ENCODE measurements around the gene OLA1. TPM values are rescaled to one million over a fixed set of nuclear protein-coding genes. Genes with fewer than 3 reads are reported as not detected.

Gene OLA1
- total RNA-seq, 1 experiment from 2014 or later = 87.8 TPM

DNA sequence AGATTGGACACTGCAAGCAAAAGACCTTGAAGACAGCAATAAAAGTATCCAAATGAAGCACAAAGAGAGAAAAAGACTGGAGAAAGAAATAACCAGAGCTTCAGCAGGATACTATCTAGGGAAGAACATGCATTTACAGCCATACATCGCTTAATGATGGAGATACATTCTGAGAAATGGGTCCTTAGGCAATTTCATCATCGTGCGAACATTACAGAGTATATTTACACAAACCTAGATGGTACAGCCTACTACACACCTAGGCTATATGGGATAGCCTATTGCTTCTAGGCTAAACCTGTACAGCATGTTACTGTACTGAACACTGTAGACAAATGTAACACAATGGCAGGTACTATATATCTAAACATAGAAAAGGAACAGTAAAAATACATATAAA is 11.9 kb downstream of the OLA1 start:
- in situ Hi-C loops (cut with HindIII; ENCODE audit: low pct_unique_long_range_greater_than_20kb, low sequenced_read_pairs) = no loop called here
- DNase-seq (ENCODE audit: low read depth, low spot score) = no peak

DNA sequence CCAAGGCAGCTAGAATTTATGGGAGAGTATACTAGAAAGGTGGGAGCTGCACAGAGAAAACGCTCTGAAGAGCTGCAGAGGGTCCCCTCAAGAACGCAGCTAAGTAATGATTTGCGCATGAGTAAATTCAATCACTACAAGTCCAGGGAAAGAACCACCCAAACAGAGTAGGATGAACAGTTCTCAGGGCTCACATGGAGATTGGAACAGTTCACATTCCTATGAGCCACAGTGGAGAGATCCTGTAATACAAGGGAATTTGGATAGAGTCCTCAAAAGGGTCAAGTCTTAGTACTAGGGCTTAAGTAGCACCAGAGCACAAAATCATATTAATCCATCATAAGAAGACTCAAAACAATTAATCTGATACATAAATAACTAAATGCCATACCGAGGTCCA is 12.7 kb downstream of the OLA1 start:
- DNase-seq (ENCODE audit: low read depth, low spot score) = no peak
- in situ Hi-C loops (cut with HindIII; ENCODE audit: low pct_unique_long_range_greater_than_20kb, low sequenced_read_pairs) = no loop called here

DNA sequence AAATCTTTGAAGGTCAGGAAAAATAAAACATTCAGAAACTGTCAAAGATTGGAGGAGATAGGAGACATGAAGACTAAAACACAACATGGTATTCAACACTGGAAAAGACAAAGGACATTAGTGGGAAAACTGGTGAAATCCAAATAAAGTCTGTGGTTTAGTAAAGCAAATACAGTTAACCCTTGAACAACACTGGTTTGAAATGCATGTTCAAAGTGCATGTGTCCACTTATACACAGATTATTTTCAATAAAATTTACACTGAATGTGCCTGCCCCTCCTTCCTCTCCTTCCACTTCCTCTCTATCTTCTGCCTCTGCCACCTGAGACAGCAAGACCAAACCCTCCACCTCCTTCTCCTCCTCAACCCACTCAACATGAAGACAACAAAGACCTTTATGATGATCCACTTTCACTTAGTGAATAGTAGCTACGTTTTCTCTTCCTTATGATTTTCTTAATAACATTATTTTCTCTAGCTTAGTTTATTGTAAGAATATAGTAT is 14.5 kb downstream of the OLA1 start:
- in situ Hi-C loops (cut with HindIII; ENCODE audit: low pct_unique_long_range_greater_than_20kb, low sequenced_read_pairs) = no loop called here
- no peak for DNase-seq (ENCODE audit: low read depth, low spot score)

- in situ Hi-C loops (cut with HindIII; ENCODE audit: low pct_unique_long_range_greater_than_20kb, low sequenced_read_pairs) = no loop called here
- DNase-seq (ENCODE audit: low read depth, low spot score) = no peak
Observed at GRCh38 chr2:174227748-174228147, 20.6 kb downstream of the OLA1 start.

- in situ Hi-C loops (cut with HindIII; ENCODE audit: low pct_unique_long_range_greater_than_20kb, low sequenced_read_pairs) = no loop called here
- DNase-seq (ENCODE audit: low read depth, low spot score) = no peak
Observed at GRCh38 chr2:174224665-174225288, 23.6 kb downstream of the OLA1 start.

- in situ Hi-C loops (cut with HindIII; ENCODE audit: low pct_unique_long_range_greater_than_20kb, low sequenced_read_pairs) = no loop called here
- DNase-seq (ENCODE audit: low read depth, low spot score) = no peak
Observed at GRCh38 chr2:174224125-174224524, 24.2 kb downstream of the OLA1 start.

DNA sequence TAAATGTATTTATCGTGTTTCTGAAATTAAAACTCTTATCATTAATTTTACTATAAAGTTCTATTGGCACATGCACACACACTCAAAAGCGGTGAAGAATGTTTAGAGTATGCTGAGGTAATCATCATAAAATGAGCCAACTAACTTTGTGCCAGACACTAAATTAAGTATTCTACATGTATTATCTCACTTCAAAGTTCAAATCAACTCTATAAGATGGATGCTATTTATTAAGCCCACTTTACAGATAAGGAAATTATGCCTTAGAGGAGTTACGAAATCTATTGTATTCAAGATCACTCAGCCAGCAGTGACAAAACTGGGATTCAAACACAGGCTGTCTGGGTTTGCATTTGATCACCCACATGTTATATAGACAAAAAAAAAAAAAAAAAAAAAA is 24.9 kb downstream of the OLA1 start:
- DNase-seq (ENCODE audit: low read depth, low spot score) = no peak
- in situ Hi-C loops (cut with HindIII; ENCODE audit: low pct_unique_long_range_greater_than_20kb, low sequenced_read_pairs) = no loop called here

DNA sequence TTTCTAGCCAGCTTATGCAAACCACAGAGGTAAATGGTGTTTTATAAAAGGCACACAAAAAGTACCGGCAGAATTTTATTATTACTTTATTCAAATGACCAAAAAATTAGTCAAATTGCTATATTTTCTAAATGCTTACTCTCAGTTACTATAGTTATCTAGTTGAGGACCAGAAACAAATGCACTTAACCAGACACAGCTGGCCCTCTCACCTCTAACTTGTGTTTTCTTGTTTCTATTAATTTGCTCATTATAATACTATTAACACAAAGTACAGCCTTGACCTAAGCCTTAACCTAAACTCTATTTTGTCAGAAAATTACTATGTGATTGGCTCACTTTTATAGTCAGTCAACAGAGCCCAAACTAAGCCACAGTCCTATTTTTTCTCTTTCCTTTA is 26.2 kb downstream of the OLA1 start:
- in situ Hi-C loops (cut with HindIII; ENCODE audit: low pct_unique_long_range_greater_than_20kb, low sequenced_read_pairs) = no loop called here
- no peak for DNase-seq (ENCODE audit: low read depth, low spot score)

GRCh38 chr2:174219321-174219720 is 29.0 kb downstream of the OLA1 start:
- no peak for DNase-seq (ENCODE audit: low read depth, low spot score)
- in situ Hi-C loops (cut with HindIII; ENCODE audit: low pct_unique_long_range_greater_than_20kb, low sequenced_read_pairs) = no loop called here

DNA sequence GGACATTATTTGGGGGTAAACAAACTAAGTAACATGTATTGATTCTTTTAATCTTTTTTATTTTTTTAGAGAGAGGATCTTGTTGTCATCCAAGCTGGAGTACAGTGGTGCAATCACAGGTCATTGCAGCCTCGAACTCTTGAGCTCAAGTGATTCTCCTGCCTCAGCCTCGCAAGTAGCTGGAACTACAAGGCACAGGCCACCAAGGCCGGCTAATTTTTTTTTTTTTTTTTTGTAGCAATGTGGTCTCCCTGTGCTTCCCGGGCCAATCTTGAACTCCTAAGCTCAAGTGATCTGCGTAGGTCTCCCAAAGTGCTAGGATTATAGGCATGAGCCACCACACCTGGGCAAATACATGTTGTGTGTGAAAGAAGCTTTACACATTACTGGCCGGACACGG is 29.6 kb downstream of the OLA1 start:
- in situ Hi-C loops (cut with HindIII; ENCODE audit: low pct_unique_long_range_greater_than_20kb, low sequenced_read_pairs) = no loop called here
- DNase-seq (ENCODE audit: low read depth, low spot score) = no peak

DNA sequence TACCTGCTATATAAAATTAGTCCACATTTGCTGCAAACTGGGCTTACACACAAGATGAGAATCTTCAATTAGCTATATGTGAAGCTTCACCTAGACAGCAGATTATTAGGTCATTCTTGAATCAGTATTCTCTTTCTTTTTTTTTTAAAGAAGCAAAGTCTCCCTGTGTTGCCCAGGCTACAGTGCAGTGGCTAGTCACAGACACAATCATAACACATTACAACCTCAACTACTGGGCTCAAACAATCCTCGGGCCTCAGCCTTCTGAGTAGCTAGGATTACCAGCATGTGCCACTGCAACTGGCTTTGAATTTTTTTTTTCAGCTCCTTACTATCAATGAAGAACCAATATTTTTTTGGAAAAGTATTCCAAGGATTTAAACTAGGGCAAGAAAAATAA is 30.5 kb downstream of the OLA1 start:
- in situ Hi-C loops (cut with HindIII; ENCODE audit: low pct_unique_long_range_greater_than_20kb, low sequenced_read_pairs) = no loop called here
- no peak for DNase-seq (ENCODE audit: low read depth, low spot score)

- no peak for DNase-seq (ENCODE audit: low read depth, low spot score)
- in situ Hi-C loops (cut with HindIII; ENCODE audit: low pct_unique_long_range_greater_than_20kb, low sequenced_read_pairs) = no loop called here
Observed at GRCh38 chr2:174211954-174212353, 36.4 kb downstream of the OLA1 start.

- DNase-seq (ENCODE audit: low read depth, low spot score) = no peak
- in situ Hi-C loops (cut with HindIII; ENCODE audit: low pct_unique_long_range_greater_than_20kb, low sequenced_read_pairs) = no loop called here
Observed at GRCh38 chr2:174210862-174211261, 37.5 kb downstream of the OLA1 start.

- no peak for DNase-seq (ENCODE audit: low read depth, low spot score)
- in situ Hi-C loops (cut with HindIII; ENCODE audit: low pct_unique_long_range_greater_than_20kb, low sequenced_read_pairs) = no loop called here
Observed at GRCh38 chr2:174209325-174209724, 39.0 kb downstream of the OLA1 start.

DNA sequence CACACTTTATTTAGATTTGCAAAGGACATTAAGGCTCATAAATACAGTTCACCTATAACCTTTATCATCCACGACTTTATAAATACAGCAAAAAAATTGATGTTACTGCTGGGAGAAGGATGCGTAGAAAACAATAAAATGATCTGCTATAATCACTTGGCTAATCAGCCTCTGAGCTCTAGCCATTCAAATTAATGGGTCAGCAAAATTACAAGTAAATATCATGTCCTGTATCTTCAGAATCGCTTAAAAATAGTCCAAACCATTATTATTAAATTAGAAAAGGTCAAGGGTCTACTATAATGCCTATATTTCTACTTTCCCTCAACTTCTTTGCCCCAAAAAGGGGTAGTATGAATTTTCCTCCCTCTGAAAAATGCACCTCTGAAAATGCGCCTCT is 40.3 kb downstream of the OLA1 start:
- DNase-seq (ENCODE audit: low read depth, low spot score) = no peak
- in situ Hi-C loops (cut with HindIII; ENCODE audit: low pct_unique_long_range_greater_than_20kb, low sequenced_read_pairs) = no loop called here

- no peak for DNase-seq (ENCODE audit: low read depth, low spot score)
Observed at GRCh38 chr2:174205562-174205961, 42.8 kb downstream of the OLA1 start.

GRCh38 chr2:174202188-174202587 is 46.1 kb downstream of the OLA1 start:
- in situ Hi-C loops (cut with HindIII; ENCODE audit: low pct_unique_long_range_greater_than_20kb, low sequenced_read_pairs) = no loop called here
- no peak for DNase-seq (ENCODE audit: low read depth, low spot score)

More at GRCh38 chr2:174205562-174205961, 42.8 kb downstream of the OLA1 start:
- in situ Hi-C loops (cut with HindIII; ENCODE audit: low pct_unique_long_range_greater_than_20kb, low sequenced_read_pairs) = no loop called here

DNA sequence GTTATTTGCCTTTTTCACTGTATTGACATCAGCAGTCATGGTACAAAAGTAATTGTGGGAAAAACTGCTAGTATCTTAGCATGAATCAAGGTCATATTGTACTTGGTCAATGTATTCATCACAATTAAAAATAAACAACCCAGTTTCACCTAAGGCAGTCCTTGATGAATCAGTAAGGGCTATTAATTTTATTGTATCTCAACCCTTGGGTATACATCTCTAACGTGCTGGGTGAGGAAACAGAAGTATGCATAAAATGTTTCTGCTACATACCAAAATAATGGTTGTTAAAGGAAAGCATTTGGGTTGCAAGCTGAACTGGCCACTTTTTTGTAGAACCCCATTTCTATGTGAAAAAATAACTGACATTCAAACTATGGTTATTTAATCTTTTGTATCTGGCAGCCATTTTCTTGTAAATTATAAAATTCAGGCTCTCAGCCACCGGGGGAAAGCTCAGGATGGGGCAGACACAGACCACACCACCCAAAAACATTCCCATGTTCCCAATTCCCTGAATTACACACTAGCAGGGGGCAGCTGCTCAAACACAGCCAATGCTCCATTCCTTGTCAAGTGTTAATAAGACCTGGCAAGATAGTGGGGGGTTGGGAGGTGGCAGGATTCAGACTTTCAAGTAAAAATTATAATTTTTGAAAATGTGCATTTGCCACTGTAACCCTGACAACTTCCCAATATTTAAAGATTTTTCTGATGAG is 49.3 kb downstream of the OLA1 start:
- in situ Hi-C loops (cut with HindIII; ENCODE audit: low pct_unique_long_range_greater_than_20kb, low sequenced_read_pairs) = no loop called here

GRCh38 chr2:174195253-174195652 is 53.1 kb downstream of the OLA1 start:
- DNase-seq (ENCODE audit: low read depth, low spot score) = no peak
- in situ Hi-C loops (cut with HindIII; ENCODE audit: low pct_unique_long_range_greater_than_20kb, low sequenced_read_pairs) = no loop called here

More for the DNA sequence above, 49.3 kb downstream of the OLA1 start:
- DNase-seq (ENCODE audit: low read depth, low spot score) = no peak
